Measurements from ENCODE around the gene KREMEN2. TPM values are rescaled to one million over a fixed set of nuclear protein-coding genes. Genes with fewer than 3 reads are reported as not detected.

The KREMEN2 gene
- total and polyA plus RNA-seq, 9 of the 15 experiments (the other 6 are each of a cell fraction or from before 2014, with no cell fraction given) = 0.04 to 7.7 (median 1.5) TPM; not detected in 1

- no peak for TF ChIP-seq MGA (IDR thresholded peaks at IDR 0.05)
- TF ChIP-seq ZNF197 (CRISPR knock-in tag; IDR thresholded peaks at IDR 0.05; ENCODE audit: low read depth) = no peak
- no peak for TF ChIP-seq CHD2 (IDR thresholded peaks at IDR 0.05; ENCODE audit: low read depth, low read length)
- no peak for TF ChIP-seq ILF3 (IDR thresholded peaks at IDR 0.05; ENCODE audit: borderline replicate concordance)
- peak; percentile 88 for TF ChIP-seq ZBTB40 (IDR thresholded peaks at IDR 0.05)
- no peak; the same call in 1 of the 2 replicates for TF ChIP-seq ZBTB40 (CRISPR knock-in tag; IDR thresholded peaks at IDR 0.05)
These were observed 4.9 kb downstream of the KREMEN2 start, which contains the start of gene PAQR4 (continued) for GRCh38 chr16:2968738-2969544.

Measured in K562 (cell line).